CD4-positive, alpha-beta T cell treated with Interleukin-15 for 4 hours (primary cell): ENCODE measurements around the gene UGT2B7.
"Not testable (repeated sequence)": the region's sequence is repeated elsewhere in the genome, so short reads cannot be mapped to it uniquely, and the experiment has no call there.

ENCODE experiments used
- DNase-seq: peaks from one replicate; pipeline ENCODE4 v3.0.0-alpha.2; 2020; ENCODE audit warnings: low spot score

UGT2B7 gene

GRCh38 chr4:69096111-69096656, at the start of gene UGT2B7:
UGT2B7 (plus strand) TSS chr4:69096474; CDS start chr4:69096521, 47 bp downstream.
- no peak for DNase-seq

DNA sequence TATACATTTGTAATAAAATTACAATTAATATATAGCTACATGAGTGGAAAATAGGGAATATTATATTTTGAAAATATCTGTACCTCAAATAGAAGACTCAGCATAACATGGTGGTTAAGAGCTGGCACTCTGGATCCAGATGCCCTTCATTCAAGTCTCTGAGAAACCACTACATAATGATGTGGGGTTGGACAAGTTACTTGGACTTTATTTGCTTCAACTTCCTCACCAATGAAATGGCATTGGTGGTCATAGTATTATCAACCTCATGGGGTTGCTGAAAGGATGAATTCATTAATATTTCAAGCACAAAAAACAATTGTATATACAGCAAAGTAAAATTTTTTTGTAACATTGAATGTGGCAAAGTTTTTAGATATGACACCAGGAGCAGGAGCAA, 46.4 kb upstream of the UGT2B7 start:
- DNase-seq: no peak

GRCh38 chr4:69050853-69051575, 45.3 kb upstream of the UGT2B7 start:
- not testable (repeated sequence) for DNase-seq

- no peak for DNase-seq
These were observed 44.7 kb upstream of the UGT2B7 start for GRCh38 chr4:69051576-69051943.

DNA sequence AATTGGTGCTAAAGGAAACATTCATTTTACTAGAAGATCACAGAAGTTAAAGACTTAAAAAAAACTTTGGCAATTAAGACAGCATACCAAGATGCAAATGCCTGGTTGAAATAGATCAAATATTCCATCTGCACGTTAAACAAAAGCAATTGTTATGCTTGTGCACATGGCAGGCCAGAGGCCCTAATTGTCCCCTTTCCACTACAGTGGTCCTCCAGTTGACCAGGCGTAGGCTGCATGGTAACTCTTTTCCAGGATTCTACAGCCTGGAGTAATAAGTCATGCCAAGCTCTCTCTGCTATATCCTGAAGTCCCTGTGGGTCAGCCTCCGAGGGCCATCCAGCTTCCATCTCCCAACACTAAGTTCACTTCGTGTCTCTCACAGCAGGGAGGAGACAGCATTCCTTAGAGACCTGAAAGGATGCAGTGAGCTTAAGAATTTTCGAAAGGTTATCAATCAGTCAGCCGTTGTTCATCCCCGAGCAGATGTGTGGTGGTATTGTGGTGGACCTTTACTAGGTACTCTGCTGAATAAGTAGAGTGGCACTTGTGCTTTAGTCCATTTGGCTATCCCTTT, 42.9 kb upstream of the UGT2B7 start:
- DNase-seq: not testable (repeated sequence)

GRCh38 chr4:69054033-69054432, 42.2 kb upstream of the UGT2B7 start:
- not testable (repeated sequence) for DNase-seq

DNA sequence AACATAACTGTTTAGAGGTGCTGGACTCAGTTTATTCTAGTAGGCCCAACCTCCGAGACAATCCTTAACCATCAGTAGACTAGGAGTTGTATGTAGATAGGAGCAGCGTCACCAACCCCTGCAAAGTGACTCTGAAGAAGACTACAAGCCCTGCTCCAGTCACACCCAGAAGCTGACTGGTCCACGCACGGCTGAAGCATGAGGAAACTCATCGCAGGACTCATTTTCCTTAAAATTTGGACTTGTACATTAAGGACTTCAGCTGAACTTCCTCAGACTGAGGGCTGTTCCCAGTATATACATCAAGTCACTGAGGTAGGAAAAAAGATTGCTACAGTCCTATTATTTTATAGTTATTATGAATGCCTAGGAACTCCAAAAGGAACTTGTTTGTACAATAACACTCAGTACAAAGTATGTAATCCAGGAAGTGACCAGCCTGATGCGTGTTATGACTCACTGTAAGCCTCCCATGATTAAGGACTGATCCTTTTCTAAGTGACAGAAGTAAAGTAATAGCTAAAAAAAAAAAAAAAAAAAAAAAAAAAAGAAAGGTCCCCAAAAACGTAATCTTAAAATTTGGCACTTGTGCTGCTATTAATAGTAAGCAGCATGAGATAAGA, 41.6 kb upstream of the UGT2B7 start:
- no peak for DNase-seq

DNA sequence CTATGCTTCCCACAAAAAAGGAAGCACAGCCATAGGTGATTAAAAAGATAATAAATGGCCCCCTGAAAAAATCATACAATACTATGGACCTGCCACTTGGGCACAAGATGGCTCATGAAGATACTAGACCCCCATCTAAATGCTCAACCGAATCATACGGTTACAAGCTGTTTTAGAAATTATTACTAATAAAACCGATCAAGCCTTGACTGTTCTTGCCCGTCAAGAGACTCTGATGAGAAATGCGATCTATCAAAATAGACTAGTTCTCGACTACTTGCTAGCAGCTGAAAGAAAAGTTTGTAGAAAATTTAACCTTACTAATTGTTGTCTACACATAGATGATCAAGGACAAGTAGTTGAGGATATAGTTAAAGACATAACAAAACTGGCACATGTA, 40.1 kb upstream of the UGT2B7 start:
- no peak for DNase-seq

- DNase-seq: no peak
These were observed 39.2 kb upstream of the UGT2B7 start for GRCh38 chr4:69056921-69057550.

DNA sequence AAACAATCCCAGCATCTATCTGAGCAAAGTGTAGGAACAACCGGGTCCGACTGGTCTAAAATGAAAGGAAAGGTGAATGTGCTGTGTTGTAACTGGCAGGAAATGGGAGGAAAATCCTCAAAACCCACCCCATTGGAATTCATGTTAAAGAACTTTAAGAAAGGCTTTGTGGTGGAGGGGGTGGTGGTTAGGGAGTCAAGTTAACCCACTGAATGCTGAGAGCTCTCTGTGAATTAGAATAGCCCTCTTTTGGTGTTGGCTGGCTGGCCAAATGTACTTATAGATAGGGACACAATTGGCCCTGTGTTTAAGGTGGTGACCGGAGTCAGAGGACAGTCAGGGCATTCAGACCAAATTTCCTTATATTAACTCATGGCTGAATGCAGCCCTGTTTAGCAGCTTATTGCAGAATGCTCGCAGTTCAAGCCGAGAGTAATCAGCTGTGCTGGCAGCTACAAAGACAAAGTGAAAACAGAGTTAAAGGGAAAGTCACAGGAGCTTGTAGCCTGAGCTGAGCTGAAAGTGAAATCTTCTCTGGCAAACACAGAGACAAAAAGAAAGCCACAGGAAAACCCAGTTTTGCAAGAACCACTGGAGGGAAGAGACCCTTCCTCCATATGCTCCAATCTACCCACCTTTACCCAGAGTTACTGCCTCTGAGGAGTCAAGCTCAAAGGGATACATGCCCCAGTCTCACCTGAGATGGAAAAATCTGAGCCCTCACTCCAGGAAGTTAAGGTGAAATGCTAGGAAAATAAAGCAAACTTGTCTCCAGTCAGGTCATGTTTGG, 38.5 kb upstream of the UGT2B7 start:
- DNase-seq: no peak

GRCh38 chr4:69058410-69059059, 37.7 kb upstream of the UGT2B7 start:
- no peak for DNase-seq

- DNase-seq: no peak
These were observed 35.5 kb upstream of the UGT2B7 start for GRCh38 chr4:69060651-69061308.

DNA sequence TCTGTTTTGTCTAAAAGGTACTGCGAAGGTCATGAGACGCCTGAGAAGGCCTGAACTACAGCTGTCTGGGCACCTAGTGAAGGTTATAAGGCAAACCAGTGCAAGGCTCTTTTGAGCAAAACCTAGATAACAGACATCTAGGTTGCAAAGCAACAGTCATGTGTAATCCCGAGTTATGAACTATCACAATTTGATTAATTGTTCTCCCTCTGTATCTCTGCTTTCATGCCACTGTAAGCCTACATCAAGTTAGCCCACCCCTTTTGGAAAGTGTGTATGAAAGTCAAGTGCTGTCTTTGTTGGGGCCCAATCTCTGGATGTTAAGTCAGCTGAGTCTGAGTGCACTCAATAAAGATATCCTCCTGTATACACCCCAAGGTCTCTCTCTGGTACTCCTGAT, 31.9 kb upstream of the UGT2B7 start:
- no peak for DNase-seq

DNA sequence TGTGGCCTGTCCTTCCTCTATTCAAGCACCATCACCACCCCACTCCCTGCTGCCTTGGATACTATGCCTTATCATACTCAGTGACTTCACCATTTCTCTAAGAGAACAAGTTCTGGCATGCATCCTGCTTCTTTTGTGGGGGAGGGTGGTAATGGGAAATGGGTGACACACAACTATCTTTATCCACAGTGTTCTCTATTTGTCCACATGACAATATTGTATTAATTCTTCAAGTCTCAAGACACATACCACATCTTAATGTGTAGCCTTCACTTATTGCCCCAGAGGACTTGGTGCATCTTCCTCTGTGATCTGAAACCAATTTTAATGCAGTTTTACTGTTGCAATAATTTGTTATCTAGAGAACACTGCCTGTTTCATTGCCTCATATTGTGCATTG, 29.3 kb upstream of the UGT2B7 start:
- DNase-seq: no peak

GRCh38 chr4:69069085-69069484, 27.2 kb upstream of the UGT2B7 start:
- DNase-seq: no peak

DNA sequence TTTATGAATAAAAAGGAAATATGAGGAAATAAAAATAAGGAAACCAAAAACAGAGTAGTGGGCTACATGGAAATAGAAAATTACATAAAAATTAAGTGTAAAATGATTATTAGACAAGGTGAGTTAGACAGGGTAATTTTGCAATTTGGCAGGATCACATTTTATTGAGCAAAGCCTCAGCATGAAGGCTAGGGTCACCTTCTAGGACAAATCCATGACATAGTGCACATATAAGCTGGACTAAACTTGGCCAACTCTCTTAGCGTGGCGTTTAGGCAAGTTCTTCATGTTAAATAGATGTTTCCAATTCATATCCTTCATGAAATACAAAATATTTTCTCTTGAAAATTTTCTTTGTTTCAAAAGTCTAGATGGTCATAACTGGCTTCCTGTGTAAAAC, 25.7 kb upstream of the UGT2B7 start:
- DNase-seq: no peak

DNA sequence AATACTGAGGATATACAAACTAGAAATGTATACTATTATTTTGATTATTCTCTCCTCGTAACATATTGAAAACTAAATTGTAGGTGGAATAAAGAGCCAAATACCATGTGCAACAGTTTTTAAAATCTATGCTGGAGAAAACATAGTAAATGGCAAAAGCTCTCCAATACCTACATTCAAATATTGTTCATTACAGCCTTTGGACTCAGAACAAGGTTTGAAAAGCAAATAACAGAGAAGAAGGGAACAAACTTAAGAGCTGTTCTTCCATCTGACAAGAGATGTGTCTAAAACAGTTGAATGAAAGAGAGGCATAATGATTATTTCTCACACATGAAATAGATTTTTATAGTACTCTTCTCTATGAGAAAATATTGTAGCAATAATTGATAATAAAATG, 25.0 kb upstream of the UGT2B7 start:
- DNase-seq: no peak

DNA sequence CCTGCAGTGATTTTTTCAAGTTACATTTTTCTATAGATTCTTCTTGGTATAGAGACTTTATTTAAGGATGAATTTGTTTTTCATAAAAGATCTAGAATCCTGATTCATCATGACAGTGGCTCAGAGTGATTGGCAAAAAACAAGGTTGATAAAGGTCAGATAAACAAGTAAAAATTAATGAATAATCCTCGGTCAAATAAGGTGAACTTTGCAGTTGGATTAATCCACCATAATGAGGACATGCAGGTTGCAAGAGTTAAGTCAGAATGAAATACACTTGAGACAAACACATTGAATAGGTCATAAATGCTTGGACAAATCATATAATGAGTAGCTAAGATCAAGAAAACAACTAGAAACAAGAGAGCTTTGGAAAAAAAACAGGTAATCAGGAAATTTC, 22.9 kb upstream of the UGT2B7 start:
- DNase-seq: no peak

DNA sequence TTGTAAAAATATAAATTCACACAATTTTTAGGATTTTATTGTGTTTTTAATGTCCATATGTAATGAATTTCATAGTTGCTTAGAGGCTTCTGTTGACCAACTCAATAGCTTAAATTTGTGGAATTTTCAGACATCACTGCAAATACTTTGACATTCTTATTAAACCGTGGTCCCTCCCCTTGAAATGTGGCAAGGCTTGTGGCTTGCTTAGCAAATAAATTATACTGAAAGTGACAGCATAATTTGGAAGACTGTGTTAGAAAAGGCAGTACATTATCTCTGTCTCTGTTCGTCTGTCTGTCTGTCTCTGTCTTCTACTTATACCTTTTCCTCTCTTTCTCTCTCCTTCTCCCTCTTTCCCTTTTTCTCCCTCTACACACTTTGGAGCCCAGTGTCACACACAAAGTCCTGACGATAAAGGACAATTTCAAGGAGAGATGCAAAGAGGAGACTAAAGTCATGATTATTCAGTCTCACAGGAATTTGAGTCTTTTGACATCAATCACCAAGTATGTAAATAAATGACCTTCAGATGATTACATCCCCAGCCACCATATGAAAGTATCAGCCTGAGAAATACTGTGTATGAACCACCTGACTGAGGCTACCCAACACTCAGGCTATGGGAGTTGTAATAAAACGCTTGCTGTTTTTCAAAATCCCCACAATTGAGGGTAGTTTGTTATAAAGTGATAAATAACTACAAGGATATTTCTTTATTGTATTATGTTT, 21.0 kb upstream of the UGT2B7 start:
- no peak for DNase-seq

- no peak for DNase-seq
These were observed 17.4 kb upstream of the UGT2B7 start for GRCh38 chr4:69078852-69079251.
